Measurements from ENCODE around the gene CES1.
"Not testable (repeated sequence)": the region's sequence is repeated elsewhere in the genome, so short reads cannot be mapped to it uniquely, and the experiment has no call there.

CES1 gene

DNA sequence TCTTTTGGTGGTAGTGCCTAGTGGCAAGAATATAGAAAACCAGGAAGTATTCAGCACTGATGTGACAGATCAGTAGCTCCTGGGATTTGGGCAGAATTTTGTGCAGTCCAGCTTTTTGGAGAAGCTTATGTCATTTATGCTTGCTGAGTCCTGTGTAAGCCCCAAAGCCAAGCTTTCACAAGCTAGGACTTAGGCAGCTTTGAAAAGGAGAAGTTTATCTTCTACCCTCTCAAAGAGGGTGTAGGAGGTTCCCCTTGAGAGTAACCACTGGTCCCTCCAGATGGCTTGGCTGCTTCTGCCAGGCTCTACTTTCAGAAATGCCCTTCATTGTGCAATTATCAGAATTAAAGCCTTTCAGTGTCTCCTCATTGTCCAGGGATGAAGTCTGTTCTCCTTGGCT lies 78.8 kb downstream of the CES1 start:
- Histone ChIP-seq H3K27me3 (replicated peaks; ENCODE audit: control insufficient read depth, insufficient read depth, low read length) (no peaks in the 10 kb centered on the region), H3K4me3 (replicated peaks; ENCODE audit: low read depth, low read length) (no peak overlapping the region), H3K36me3 (ENCODE audit: control insufficient read depth, insufficient read depth, low read length) (no peaks in the 10 kb centered on the region)
- no peak for DNase-seq (ENCODE audit: extremely low read depth, insufficient read length)
- no peak for TF ChIP-seq CTCF (IDR thresholded peaks at IDR 0.05; ENCODE audit: insufficient read depth, low read length, poor library complexity, severe bottlenecking)

DNA sequence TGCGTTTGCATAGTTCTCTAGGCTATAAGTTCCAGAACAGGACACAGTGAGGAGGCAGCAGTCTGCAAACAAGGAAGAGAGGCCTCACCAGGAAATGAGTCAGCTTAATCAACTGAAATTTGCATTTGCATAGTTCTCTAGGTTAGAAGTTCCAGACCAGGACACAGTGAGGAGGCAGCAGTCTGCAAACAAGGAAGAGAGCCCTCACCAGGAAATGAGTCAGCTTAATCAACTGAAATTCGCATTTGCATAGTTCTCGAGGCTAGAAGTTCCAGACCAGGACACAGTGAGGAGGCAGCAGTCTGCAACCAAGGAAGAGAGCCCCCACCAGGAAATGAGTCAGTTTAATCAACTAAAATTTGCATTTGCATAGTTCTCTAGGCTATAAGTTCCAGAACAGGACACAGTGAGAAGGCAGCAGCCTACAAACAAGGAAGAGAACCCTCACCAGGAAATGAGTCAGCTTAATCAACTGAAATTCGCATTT lies 79.7 kb downstream of the CES1 start:
- not testable (repeated sequence) for H3K27me3 ChIP-seq (replicated peaks; ENCODE audit: control insufficient read depth, insufficient read depth, low read length); H3K36me3 ChIP-seq (ENCODE audit: control insufficient read depth, insufficient read depth, low read length); DNase-seq (ENCODE audit: extremely low read depth, insufficient read length); H3K4me3 ChIP-seq (replicated peaks; ENCODE audit: low read depth, low read length)

All from GM06990 (cell line).